Immature natural killer cell (primary cell): ENCODE data around the gene UBE2J2. TPM values are rescaled to one million over a fixed set of nuclear protein-coding genes. Genes with fewer than 3 reads are reported as not detected.

Experiments used
- DNase-seq, 3 donors: peaks; one replicate each; pipeline ENCODE4 v3.0.0; 2022; ENCODE audit warnings: mixed read lengths in 1 of 3
- H3K27ac Mint-ChIP-seq, 6 donors: one replicate each; pipeline ENCODE4 v1.8.0; 2020; ENCODE audit warnings: mixed read lengths in 6 of 6, mild to moderate bottlenecking in 5 of 6, inconsistent platforms in 4 of 6, moderate library complexity in 3 of 6
- H3K27me3 Mint-ChIP-seq, 3 donors: one replicate each; pipeline ENCODE4 v1.8.0; 2020 to 2021; ENCODE audit warnings: low read depth in 3 of 3, mild to moderate bottlenecking in 3 of 3, mixed read lengths in 3 of 3, moderate library complexity in 3 of 3, inconsistent platforms in 1 of 3
- H3K36me3 Mint-ChIP-seq, 3 donors: one replicate each; pipeline ENCODE4 v1.8.0; 2020; ENCODE audit warnings: mixed read lengths in 3 of 3, inconsistent platforms in 2 of 3, mild to moderate bottlenecking in 2 of 3
- H3K4me1 Mint-ChIP-seq, 2 donors: one replicate each; pipeline ENCODE4 v1.8.0; 2020; ENCODE audit warnings: inconsistent platforms in 2 of 2, mild to moderate bottlenecking in 2 of 2, mixed read lengths in 2 of 2, moderate library complexity in 1 of 2
- H3K4me3 Mint-ChIP-seq, 5 donors: one replicate each; pipeline ENCODE4 v1.8.0; 2020; ENCODE audit warnings: mild to moderate bottlenecking in 5 of 5, mixed read lengths in 5 of 5, inconsistent platforms in 3 of 5, moderate library complexity in 3 of 5
- H3K9me3 Mint-ChIP-seq, 6 donors: one replicate each; pipeline ENCODE4 v1.8.0; 2020; ENCODE audit warnings: mild to moderate bottlenecking in 6 of 6, mixed read lengths in 6 of 6, inconsistent platforms in 4 of 6, moderate library complexity in 3 of 6
- polyA plus RNA-seq, 3 donors: library from polyadenylated mRNA; unstranded; fragments of 300-500 nt; fragmentation: Illumina TruSeq; gene quantifications; one replicate each; pipeline ENCODE4 v1.2.3, GENCODE V29; 2021

Gene UBE2J2
- polyA plus RNA-seq, 3 donors from 2014 or later: 77.8 to 105 (median 83.9) TPM

DNA sequence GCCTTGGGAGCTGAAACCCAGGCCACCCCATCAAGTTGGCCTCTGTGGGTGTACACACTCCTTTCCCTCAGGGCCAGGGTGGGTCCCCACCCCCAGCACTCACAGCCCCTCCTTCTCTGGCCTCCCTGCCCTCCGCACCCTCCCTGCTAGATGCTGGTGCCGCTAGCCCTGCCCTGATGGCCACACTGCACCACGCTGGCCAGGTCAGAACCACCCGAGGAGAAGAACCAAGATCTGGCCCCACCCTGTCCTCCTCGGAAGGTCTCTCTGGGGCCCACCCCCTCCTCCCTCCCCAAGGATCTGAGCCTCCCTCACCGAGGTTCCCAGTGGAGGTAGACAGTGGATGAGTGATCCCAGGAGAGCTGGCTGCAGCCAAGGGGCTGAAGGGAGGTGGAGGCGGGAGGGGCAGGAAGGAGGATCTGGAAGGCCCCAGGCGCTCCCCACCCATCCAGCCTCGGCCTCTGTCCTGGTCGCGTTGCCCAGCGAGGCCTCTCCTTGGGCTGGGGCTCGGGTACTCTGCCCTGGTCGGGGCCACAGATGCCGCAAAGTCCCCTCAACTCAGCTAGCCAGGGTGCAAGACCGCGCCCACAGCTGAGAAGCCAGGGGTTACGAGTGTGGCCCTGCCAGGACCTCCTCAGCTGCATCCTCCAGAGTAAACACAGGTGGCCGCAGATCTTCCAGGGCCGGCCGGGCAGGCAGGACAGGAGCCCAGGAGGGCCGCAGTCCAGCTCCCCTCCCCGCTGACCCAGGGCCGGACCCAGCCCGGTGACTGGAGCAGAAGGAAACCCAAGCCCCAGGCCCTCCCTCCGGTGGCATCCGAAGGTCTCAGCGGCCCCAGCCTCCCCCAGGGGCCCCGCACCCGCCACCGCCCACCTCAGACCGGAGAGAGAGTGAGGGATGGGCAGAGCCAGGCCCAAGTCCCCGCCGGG is 36.4 kb downstream of the UBE2J2 start:
- H3K27me3 Mint-ChIP-seq: peaks cover 3 to 9% (median 9%) of the 10 kb centered on the region in 3 donors
- H3K27ac Mint-ChIP-seq: peak overlapping the region in 1 of 6 donors; percentile 20
- DNase-seq: no peak
- no peaks in the 10 kb centered on the region for H3K9me3 Mint-ChIP-seq
- H3K36me3 Mint-ChIP-seq: peaks cover 0 to 6% (median 0%) of the 10 kb centered on the region in 3 donors
- H3K4me3 Mint-ChIP-seq: no peak overlapping the region
- peaks cover 13 to 16% of the 10 kb centered on the region in 2 donors for H3K4me1 Mint-ChIP-seq

GRCh38 chr1:1236176-1236763 is 37.4 kb downstream of the UBE2J2 start:
- Mint-ChIP-seq H3K27me3 (peaks cover 5 to 11% (median 10%) of the 10 kb centered on the region in 3 donors), H3K36me3 (peaks cover 0 to 6% (median 0%) of the 10 kb centered on the region in 3 donors), H3K4me1 (peaks cover 13 to 16% of the 10 kb centered on the region in 2 donors), H3K27ac (peak overlapping the region in 1 of 6 donors; percentile 20), H3K9me3 (no peaks in the 10 kb centered on the region), H3K4me3 (no peak overlapping the region)
- DNase-seq: no peak

GRCh38 chr1:1235016-1235744 is 38.5 kb downstream of the UBE2J2 start:
- DNase-seq: no peak
- Mint-ChIP-seq H3K36me3 (peaks cover 0 to 6% (median 0%) of the 10 kb centered on the region in 3 donors), H3K4me1 (peaks cover 23 to 27% of the 10 kb centered on the region in 2 donors), H3K4me3 (peak overlapping the region in 1 of 5 donors; percentile 38), H3K27ac (no peak overlapping the region), H3K9me3 (no peaks in the 10 kb centered on the region), H3K27me3 (peaks cover 8 to 18% (median 14%) of the 10 kb centered on the region in 3 donors)

DNA sequence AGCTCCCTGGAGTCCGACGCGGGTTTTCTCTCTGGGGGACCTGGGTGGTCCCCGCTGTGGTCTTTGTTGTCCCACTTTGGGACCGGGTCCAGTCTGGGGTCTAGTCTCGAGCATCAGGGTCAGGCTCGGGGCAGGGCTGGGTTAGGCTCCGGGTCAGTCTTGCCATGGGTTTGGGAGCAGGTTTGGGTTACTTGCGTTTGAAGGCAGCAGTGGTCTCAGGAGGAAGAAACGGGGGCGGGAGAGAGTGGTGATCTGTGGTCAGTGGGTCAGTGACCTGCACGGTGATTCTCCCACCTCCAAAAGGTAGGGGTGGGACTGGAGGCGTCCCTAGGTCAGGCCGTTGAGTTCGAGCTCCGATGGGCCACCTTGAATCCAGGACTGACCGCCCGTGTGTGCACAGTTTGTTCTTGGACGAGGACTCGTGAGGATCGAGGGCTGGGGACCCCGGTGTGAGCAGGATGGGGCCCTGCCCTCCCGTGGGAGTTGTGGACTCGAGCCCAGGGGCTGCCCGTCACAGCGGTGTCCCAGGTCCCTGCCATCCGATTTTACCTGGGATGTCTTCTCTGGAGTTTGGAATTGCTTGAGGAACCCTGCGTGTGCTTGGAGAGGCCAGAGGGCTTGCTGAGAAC is 39.4 kb downstream of the UBE2J2 start:
- H3K27me3 Mint-ChIP-seq: peaks cover 8 to 18% (median 14%) of the 10 kb centered on the region in 3 donors

DNA sequence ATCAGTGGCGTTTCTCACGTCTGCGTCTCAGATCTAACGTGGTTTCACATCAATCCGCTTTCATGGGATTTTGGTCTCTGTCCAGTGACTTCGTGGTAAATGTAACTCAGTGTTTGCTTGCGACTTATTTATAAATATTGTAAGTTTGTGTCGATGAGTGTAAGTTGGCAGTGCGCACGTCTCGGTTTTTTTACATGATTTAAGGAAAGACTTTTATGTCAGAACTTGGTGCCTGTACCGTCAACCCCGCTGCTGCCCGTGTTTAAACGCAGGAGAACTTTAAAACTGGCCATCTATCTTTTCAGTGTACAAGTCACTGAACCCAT is 40.1 kb downstream of the UBE2J2 start:
- H3K9me3 Mint-ChIP-seq: no peaks in the 10 kb centered on the region
- DNase-seq: no peak
- H3K4me1 Mint-ChIP-seq: peaks cover 36 to 42% of the 10 kb centered on the region in 2 donors
- peaks cover 8 to 20% (median 14%) of the 10 kb centered on the region in 3 donors for H3K27me3 Mint-ChIP-seq
- peak overlapping the region; percentile 48 to 75 (median 72) for H3K27ac Mint-ChIP-seq
- H3K36me3 Mint-ChIP-seq: peaks cover 0 to 10% (median 0%) of the 10 kb centered on the region in 3 donors
- peak overlapping the region; percentile 77 to 87 (median 79) for H3K4me3 Mint-ChIP-seq

More for the DNA sequence above, 39.4 kb downstream of the UBE2J2 start:
- Mint-ChIP-seq H3K36me3 (peaks cover 0 to 10% (median 0%) of the 10 kb centered on the region in 3 donors), H3K4me1 (peaks cover 32 to 36% of the 10 kb centered on the region in 2 donors), H3K9me3 (no peaks in the 10 kb centered on the region), H3K27ac (peak overlapping the region in 5 of 6 donors; percentile 30 to 74 (median 45)), H3K4me3 (peak overlapping the region; percentile 59 to 87 (median 78))
- no peak for DNase-seq

GRCh38 chr1:1232796-1233566 is 40.7 kb downstream of the UBE2J2 start:
- Mint-ChIP-seq H3K4me3 (peak overlapping the region; percentile 77 to 87 (median 79)), H3K4me1 (peaks cover 36 to 42% of the 10 kb centered on the region in 2 donors), H3K27ac (peak overlapping the region; percentile 48 to 75 (median 72)), H3K27me3 (peaks cover 8 to 21% (median 14%) of the 10 kb centered on the region in 3 donors), H3K9me3 (no peaks in the 10 kb centered on the region), H3K36me3 (peaks cover 0 to 10% (median 0%) of the 10 kb centered on the region in 3 donors)
- no peak for DNase-seq

- peak within 1 kb of the TSS; percentile 85 to 93 (median 91) for H3K27ac Mint-ChIP-seq
- no peaks in the 10 kb centered on the region for H3K9me3 Mint-ChIP-seq
- peaks cover 0 to 10% (median 0%) of the 10 kb centered on the region in 3 donors for H3K36me3 Mint-ChIP-seq
- peak within 1 kb of the TSS; percentile 90 to 95 (median 92) for H3K4me3 Mint-ChIP-seq
- H3K27me3 Mint-ChIP-seq: peaks cover 8 to 21% (median 14%) of the 10 kb centered on the region in 3 donors
- peaks cover 36 to 42% of the 10 kb centered on the region in 2 donors for H3K4me1 Mint-ChIP-seq
- no peak for DNase-seq
Observed at GRCh38 chr1:1232208-1232795, 41.4 kb downstream of the UBE2J2 start, which contains the start of gene B3GALT6. B3GALT6 (plus strand) TSS chr1:1232237; CDS start chr1:1232279, 42 bp downstream.

GRCh38 chr1:1231400-1232207 is 42.0 kb downstream of the UBE2J2 start, which contains the start of gene SDF4:
SDF4 (minus strand) TSS chr1:1232001; CDS start chr1:1228772, 3,229 bp downstream.
- Mint-ChIP-seq H3K27me3 (peaks cover 8 to 21% (median 14%) of the 10 kb centered on the region in 3 donors), H3K4me3 (peak within 1 kb of the TSS; percentile 90 to 95 (median 92)), H3K9me3 (no peaks in the 10 kb centered on the region), H3K36me3 (peaks cover 0 to 10% (median 0%) of the 10 kb centered on the region in 3 donors), H3K4me1 (peaks cover 36 to 42% of the 10 kb centered on the region in 2 donors), H3K27ac (peak within 1 kb of the TSS; percentile 85 to 93 (median 91))
- DNase-seq: peak; percentile 96 to 97 (median 97)

GRCh38 chr1:1230656-1231399 is 42.8 kb downstream of the UBE2J2 start:
- Mint-ChIP-seq H3K4me3 (peak overlapping the region; percentile 90 to 95 (median 92)), H3K27ac (peak overlapping the region; percentile 85 to 93 (median 91)), H3K27me3 (peaks cover 8 to 21% (median 14%) of the 10 kb centered on the region in 3 donors), H3K36me3 (peaks cover 1 to 10% (median 1%) of the 10 kb centered on the region in 3 donors), H3K9me3 (no peaks in the 10 kb centered on the region), H3K4me1 (peaks cover 42 to 47% of the 10 kb centered on the region in 2 donors)
- DNase-seq: no peak

GRCh38 chr1:1229770-1230169 is 43.9 kb downstream of the UBE2J2 start:
- H3K27me3 Mint-ChIP-seq: peaks cover 8 to 24% (median 14%) of the 10 kb centered on the region in 3 donors
- H3K27ac Mint-ChIP-seq: peak overlapping the region in 5 of 6 donors; percentile 39 to 78 (median 60)
- peaks cover 45 to 56% of the 10 kb centered on the region in 2 donors for H3K4me1 Mint-ChIP-seq

More at GRCh38 chr1:1229770-1230169, 43.9 kb downstream of the UBE2J2 start:
- Mint-ChIP-seq H3K36me3 (peaks cover 6 to 16% (median 6%) of the 10 kb centered on the region in 3 donors), H3K4me3 (peak overlapping the region; percentile 33 to 94 (median 65)), H3K9me3 (no peaks in the 10 kb centered on the region)
- DNase-seq: no peak
